ENCODE measurements around the gene LRRC45. TPM values are rescaled to one million over a fixed set of nuclear protein-coding genes. Genes with fewer than 3 reads are reported as not detected.

Gene LRRC45
- total RNA-seq, 2 donors from 2014 or later, result 22.2 to 24.1 TPM

GRCh38 chr17:82012640-82013295, 10.3 kb upstream of the LRRC45 start:
- H3K4me3 ChIP-seq, result no peak overlapping the region
- WGBS, result 63% methylated on average over 17 of the region's 19 CpGs
- intact Hi-C loops (cut with DNase I), result no loop called here
- no peaks in the 10 kb centered on the region for H3K4me1 ChIP-seq (replicated peaks)
- TF ChIP-seq CTCF (IDR thresholded peaks at IDR 0.05) (no peak), POLR2AphosphoS5 (IDR thresholded peaks at IDR 0.05) (no peak), POLR2A (IDR thresholded peaks at IDR 0.05) (no peak)
- no peaks in the 10 kb centered on the region for H3K9me3 ChIP-seq
- no peaks in the 10 kb centered on the region for H3K36me3 ChIP-seq
- peak overlapping the region; percentile 42 to 48 for H3K27ac ChIP-seq
- DNase-seq (ENCODE audit: low spot score), result no peak
- no peaks in the 10 kb centered on the region for H3K27me3 ChIP-seq (replicated peaks; ENCODE audit: insufficient read depth)

- H3K27me3 ChIP-seq (replicated peaks; ENCODE audit: insufficient read depth), result no peaks in the 10 kb centered on the region
- intact Hi-C loops (cut with DNase I), result no loop called here
- 31% methylated on average over 18 of the region's 22 CpGs for WGBS
- TF ChIP-seq POLR2AphosphoS5 (IDR thresholded peaks at IDR 0.05) (no peak), POLR2A (IDR thresholded peaks at IDR 0.05) (no peak), CTCF (IDR thresholded peaks at IDR 0.05) (no peak)
- H3K9me3 ChIP-seq, result no peaks in the 10 kb centered on the region
- H3K4me3 ChIP-seq, result no peak overlapping the region
- no peaks in the 10 kb centered on the region for H3K36me3 ChIP-seq
- H3K4me1 ChIP-seq (replicated peaks), result no peaks in the 10 kb centered on the region
- H3K27ac ChIP-seq, result peak overlapping the region; percentile 42 to 48
- DNase-seq (ENCODE audit: low spot score), result no peak
These were observed 9.8 kb upstream of the LRRC45 start for GRCh38 chr17:82013341-82013740.

GRCh38 chr17:82013772-82014321, 9.3 kb upstream of the LRRC45 start:
- H3K36me3 ChIP-seq, result no peaks in the 10 kb centered on the region
- peak overlapping the region in 1 of 2 donors; percentile 48 for H3K27ac ChIP-seq
- intact Hi-C loops (cut with DNase I), result no loop called here
- no peaks in the 10 kb centered on the region for H3K9me3 ChIP-seq
- no peaks in the 10 kb centered on the region for H3K27me3 ChIP-seq (replicated peaks; ENCODE audit: insufficient read depth)
- no peaks in the 10 kb centered on the region for H3K4me1 ChIP-seq (replicated peaks)
- no peak overlapping the region for H3K4me3 ChIP-seq
- 79% methylated on average over 16 of the region's 16 CpGs for WGBS
- TF ChIP-seq CTCF (IDR thresholded peaks at IDR 0.05) (no peak), POLR2AphosphoS5 (IDR thresholded peaks at IDR 0.05) (no peak)
- no peak for DNase-seq (ENCODE audit: low spot score)

- H3K36me3 ChIP-seq, result no peaks in the 10 kb centered on the region
- intact Hi-C loops (cut with DNase I), result no loop called here
- H3K27ac ChIP-seq, result no peak overlapping the region
- WGBS, result 50% methylated on average over 22 of the region's 23 CpGs
- DNase-seq (ENCODE audit: low spot score), result no peak
- no peaks in the 10 kb centered on the region for H3K4me1 ChIP-seq (replicated peaks)
- no peaks in the 10 kb centered on the region for H3K27me3 ChIP-seq (replicated peaks; ENCODE audit: insufficient read depth)
- no peak overlapping the region for H3K4me3 ChIP-seq
- no peaks in the 10 kb centered on the region for H3K9me3 ChIP-seq
- no peak for TF ChIP-seq POLR2AphosphoS5 (IDR thresholded peaks at IDR 0.05)
- no peak for TF ChIP-seq CTCF (IDR thresholded peaks at IDR 0.05)
- no peak for TF ChIP-seq POLR2A (IDR thresholded peaks at IDR 0.05)
These were observed 8.7 kb upstream of the LRRC45 start for GRCh38 chr17:82014432-82014831.

GRCh38 chr17:82014971-82015310, 8.2 kb upstream of the LRRC45 start:
- no peaks in the 10 kb centered on the region for H3K36me3 ChIP-seq
- WGBS, result 84% methylated on average over 13 of the region's 13 CpGs
- H3K27ac ChIP-seq, result no peak overlapping the region
- H3K4me3 ChIP-seq, result no peak overlapping the region
- DNase-seq (ENCODE audit: low spot score), result no peak
- no peak for TF ChIP-seq POLR2A (IDR thresholded peaks at IDR 0.05)
- TF ChIP-seq POLR2AphosphoS5 (IDR thresholded peaks at IDR 0.05), result no peak
- TF ChIP-seq CTCF (IDR thresholded peaks at IDR 0.05), result no peak
- H3K27me3 ChIP-seq (replicated peaks; ENCODE audit: insufficient read depth), result no peaks in the 10 kb centered on the region
- intact Hi-C loops (cut with DNase I), result no loop called here
- H3K9me3 ChIP-seq, result no peaks in the 10 kb centered on the region
- H3K4me1 ChIP-seq (replicated peaks), result no peaks in the 10 kb centered on the region

Data from prostate gland (tissue), 2 donors.